ENCODE measurements around the gene CDC42EP3.

Gene CDC42EP3

GRCh38 chr2:37657471-37657870 lies 14.0 kb downstream of the CDC42EP3 start:
- no peak for DNase-seq
- intact Hi-C loops (cut with DNase I): no loop called here

- DNase-seq: no peak
- intact Hi-C loops (cut with DNase I): no loop called here
These were observed 14.7 kb downstream of the CDC42EP3 start for GRCh38 chr2:37656512-37657423.

DNA sequence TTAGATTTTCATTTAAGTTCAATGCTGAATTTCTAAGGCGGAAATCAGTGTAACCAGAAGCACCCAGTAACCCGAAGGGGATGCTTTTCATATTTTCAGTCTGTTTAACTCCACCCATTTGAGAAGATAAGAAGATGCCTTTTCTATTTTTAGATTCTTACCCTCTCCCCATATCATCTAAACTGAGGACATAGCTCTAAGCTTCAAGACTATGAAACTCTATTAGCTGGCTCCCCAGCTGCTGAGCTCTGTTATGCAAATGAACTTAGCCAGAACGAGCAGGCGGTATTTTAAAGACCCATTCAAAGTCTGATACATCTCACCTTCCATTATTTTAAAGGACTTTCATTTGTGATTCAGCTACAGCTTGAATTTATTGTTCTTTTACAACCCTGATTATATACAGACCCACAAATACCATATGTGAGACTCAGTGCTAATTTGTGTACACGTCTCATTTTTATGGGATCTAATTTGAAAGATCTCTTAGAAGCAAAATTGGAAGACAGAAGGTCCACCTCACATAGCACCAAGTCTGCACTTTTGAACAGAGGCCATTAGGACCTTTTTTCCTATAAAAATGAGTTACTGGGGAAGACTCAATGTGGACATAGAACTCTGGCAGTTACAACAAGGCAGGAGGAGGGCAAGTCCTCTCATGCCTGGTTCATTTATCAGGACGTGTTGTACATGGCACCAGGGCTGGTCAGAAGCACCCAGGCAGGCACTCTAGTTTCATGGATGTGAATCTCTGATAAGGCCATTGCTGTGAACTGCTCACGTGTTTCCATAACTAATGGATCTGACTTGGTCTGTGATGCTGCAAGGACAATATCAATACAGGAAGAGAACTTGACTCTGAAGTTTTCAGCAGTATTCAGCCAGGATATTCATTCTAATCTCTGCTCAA lies 16.3 kb downstream of the CDC42EP3 start:
- DNase-seq: no peak
- intact Hi-C loops (cut with DNase I): no loop called here

GRCh38 chr2:37654419-37654818 lies 17.0 kb downstream of the CDC42EP3 start:
- intact Hi-C loops (cut with DNase I): no loop called here
- no peak for DNase-seq

- peak in 7 of 10 donors; percentile 40 to 91 (median 57) for DNase-seq
- intact Hi-C loops (cut with DNase I): no loop called here
These were observed 17.6 kb downstream of the CDC42EP3 start for GRCh38 chr2:37653805-37654378.

DNA sequence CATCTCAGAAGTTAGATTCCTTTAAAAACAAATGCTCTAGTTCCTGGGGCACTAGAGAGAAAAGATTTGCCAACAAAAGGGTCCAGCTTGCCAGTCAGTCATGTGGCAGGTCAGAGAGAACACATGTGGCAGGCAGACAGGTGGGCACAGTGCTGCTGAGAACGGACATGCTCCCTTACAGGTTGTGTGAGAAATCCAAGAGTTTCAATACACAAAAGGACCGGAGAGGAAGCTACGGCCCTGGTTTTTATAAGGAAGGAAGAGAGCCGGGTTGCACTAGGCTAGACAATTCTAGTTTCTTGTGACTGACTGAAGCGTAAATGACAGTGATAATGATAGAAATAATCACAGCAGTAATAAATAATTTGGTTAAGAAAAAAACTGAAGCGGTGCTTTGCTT lies 18.3 kb downstream of the CDC42EP3 start:
- no peak for DNase-seq

DNA sequence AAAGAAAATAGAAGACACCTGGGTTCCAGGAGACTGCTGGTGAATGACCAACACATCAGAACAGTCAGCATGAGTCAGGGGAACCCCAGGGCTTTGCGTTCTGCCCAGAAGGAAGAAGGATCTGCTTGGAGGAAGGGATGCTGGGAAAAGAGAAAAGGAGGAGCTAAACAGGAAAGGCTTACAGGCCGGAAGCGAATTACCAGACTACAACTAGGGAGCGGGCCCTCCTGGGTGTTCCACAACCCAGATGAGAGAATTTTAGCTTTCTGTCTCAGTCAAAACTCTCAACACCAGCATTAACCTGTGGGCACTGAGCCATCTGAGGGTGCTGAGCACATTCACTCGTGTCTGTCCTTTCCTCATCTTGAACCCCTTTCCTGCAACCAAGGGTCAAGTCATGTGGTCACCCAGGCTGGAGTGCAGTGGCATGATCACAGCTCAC lies 19.2 kb downstream of the CDC42EP3 start:
- intact Hi-C loops (cut with DNase I): no loop called here
- no peak for DNase-seq

More for the DNA sequence above, 18.3 kb downstream of the CDC42EP3 start:
- intact Hi-C loops (cut with DNase I): no loop called here

- intact Hi-C loops (cut with DNase I): no loop called here
- DNase-seq: no peak
These were observed 20.8 kb downstream of the CDC42EP3 start for GRCh38 chr2:37650548-37651093.

- no peak for DNase-seq
- intact Hi-C loops (cut with DNase I): no loop called here
These were observed 21.9 kb downstream of the CDC42EP3 start for GRCh38 chr2:37649518-37649917.

- peak in 7 of 10 donors; percentile 20 to 92 (median 71) for DNase-seq
- intact Hi-C loops (cut with DNase I): no loop called here
These were observed 23.0 kb downstream of the CDC42EP3 start for GRCh38 chr2:37648331-37649011.

GRCh38 chr2:37647971-37648330 lies 23.5 kb downstream of the CDC42EP3 start:
- intact Hi-C loops (cut with DNase I): no loop called here
- DNase-seq: no peak

- intact Hi-C loops (cut with DNase I): no loop called here
- DNase-seq: no peak
These were observed 25.6 kb downstream of the CDC42EP3 start for GRCh38 chr2:37645836-37646235.

- DNase-seq: no peak
- intact Hi-C loops (cut with DNase I): no loop called here
These were observed 26.1 kb downstream of the CDC42EP3 start for GRCh38 chr2:37645362-37645761.

DNA sequence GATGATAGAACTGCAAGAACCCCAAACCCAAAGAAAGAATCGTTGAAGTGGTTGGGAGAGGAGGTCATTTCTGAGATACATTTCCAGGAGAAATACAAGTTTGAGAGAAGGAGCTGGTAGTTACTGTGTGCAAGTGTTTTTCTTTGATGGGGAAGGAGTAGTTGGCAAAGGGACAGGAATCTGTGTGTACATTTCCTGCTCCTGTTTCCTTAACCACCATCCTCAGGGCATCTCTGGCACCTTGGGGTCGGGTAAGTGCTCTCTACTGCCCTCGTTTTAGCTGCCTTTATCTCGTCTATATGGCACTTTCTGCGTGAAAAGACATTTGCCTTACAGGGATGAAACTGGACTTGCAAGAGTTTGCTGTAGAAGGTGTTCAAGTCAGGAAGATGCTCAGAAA lies 27.3 kb downstream of the CDC42EP3 start:
- intact Hi-C loops (cut with DNase I): no loop called here

DNA sequence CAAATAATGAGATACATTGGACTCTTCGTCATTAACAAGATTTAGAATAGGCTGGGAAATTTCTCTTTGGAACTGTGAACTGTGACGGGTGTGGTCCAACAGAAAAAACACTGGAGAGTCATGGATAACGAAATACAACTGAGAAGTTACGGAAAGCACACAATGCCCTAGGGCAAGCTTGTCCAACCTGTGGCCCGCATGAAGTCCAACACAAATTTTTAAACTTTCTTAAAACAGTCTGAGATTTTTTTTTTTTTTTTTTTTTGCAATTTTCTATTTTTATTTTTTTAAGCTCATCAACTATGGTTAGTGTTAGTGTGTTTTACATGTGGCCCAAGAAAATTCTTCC lies 27.7 kb downstream of the CDC42EP3 start:
- DNase-seq: no peak
- intact Hi-C loops (cut with DNase I): no loop called here

More for the DNA sequence above, 27.3 kb downstream of the CDC42EP3 start:
- DNase-seq: no peak

GRCh38 chr2:37642907-37643729 lies 28.3 kb downstream of the CDC42EP3 start:
- DNase-seq: no peak
- intact Hi-C loops (cut with DNase I): no loop called here

- no peak for DNase-seq
- intact Hi-C loops (cut with DNase I): no loop called here
These were observed 29.8 kb downstream of the CDC42EP3 start for GRCh38 chr2:37641582-37642171.

DNA sequence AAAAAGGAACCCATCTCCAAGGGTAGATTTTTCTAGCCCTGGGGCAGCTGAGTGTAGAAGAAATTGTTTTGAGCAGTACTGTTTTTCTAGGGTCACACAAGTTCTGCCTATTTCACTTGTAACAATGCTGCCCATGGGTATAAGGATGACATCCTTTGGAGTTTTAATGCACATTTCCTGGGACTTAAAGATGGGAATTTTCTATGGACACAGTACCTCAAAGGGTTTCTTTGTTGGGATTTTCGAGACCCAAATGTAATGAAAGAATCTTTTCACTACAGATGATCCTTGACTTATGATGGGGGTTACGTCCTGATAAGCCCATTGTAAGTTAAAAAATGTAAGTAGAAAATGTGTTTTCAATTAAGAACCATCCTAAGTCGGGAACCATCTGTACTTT lies 31.8 kb downstream of the CDC42EP3 start:
- intact Hi-C loops (cut with DNase I): no loop called here
- no peak for DNase-seq

GRCh38 chr2:37638973-37639372 lies 32.5 kb downstream of the CDC42EP3 start:
- DNase-seq: no peak
- intact Hi-C loops (cut with DNase I): no loop called here
